ENCODE measurements around the gene EVA1C. TPM values are rescaled to one million over a fixed set of nuclear protein-coding genes. Genes with fewer than 3 reads are reported as not detected.

The EVA1C gene
- polyA plus RNA-seq, 1 of the 3 experiments (the other 2 are of a cell fraction), result 10.1 TPM

DNA sequence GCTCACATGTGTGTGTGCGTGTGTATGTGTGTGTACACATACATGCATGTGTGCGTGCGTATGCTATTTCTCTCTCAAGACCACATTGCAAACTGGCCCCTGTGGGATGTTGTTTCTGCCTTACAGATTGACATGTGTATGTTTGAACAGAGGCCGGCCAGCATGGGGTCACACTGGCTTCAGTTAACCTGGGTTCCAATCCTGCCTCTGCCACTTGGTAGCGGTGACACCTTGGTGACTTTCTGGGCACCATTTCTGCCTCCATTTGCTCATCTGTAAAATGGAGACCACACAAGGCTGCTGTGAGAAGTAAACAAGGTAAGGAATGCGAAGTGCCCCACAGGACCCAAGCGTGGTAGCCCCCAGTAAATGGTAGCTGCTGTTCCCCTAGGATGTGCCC is 121.1 kb downstream of the EVA1C start:
- H3K9me3 ChIP-seq, result no peaks in the 10 kb centered on the region
- no peaks in the 10 kb centered on the region for H4K20me1 ChIP-seq (ENCODE audit: insufficient read depth)
- TF ChIP-seq POLR2AphosphoS5 (IDR thresholded peaks at IDR 0.05; ENCODE audit: low read depth, low read length), result no peak
- TF ChIP-seq NRF1 (IDR thresholded peaks at IDR 0.05; ENCODE audit: low read depth, low read length), result no peak
- no peak for TF ChIP-seq EP300 (IDR thresholded peaks at IDR 0.05; ENCODE audit: borderline replicate concordance in 1 of 2, low read depth in 1 of 2, low read length in 1 of 2)
- no peak for TF ChIP-seq MEF2A (IDR thresholded peaks at IDR 0.05; ENCODE audit: borderline replicate concordance, low read depth)
- no peak for TF ChIP-seq SIN3A (IDR thresholded peaks at IDR 0.05; ENCODE audit: borderline replicate concordance, low read depth, low read length)
- no peak for TF ChIP-seq FOSL2 (IDR thresholded peaks at IDR 0.05; ENCODE audit: borderline replicate concordance, low read depth)
- TF ChIP-seq RFX5 (IDR thresholded peaks at IDR 0.05; ENCODE audit: low read length), result no peak
- no peak for TF ChIP-seq GABPA (IDR thresholded peaks at IDR 0.05; ENCODE audit: low read depth)
- TF ChIP-seq MXI1 (IDR thresholded peaks at IDR 0.05; ENCODE audit: low read depth, low read length), result no peak
- TF ChIP-seq, protein P1, sequence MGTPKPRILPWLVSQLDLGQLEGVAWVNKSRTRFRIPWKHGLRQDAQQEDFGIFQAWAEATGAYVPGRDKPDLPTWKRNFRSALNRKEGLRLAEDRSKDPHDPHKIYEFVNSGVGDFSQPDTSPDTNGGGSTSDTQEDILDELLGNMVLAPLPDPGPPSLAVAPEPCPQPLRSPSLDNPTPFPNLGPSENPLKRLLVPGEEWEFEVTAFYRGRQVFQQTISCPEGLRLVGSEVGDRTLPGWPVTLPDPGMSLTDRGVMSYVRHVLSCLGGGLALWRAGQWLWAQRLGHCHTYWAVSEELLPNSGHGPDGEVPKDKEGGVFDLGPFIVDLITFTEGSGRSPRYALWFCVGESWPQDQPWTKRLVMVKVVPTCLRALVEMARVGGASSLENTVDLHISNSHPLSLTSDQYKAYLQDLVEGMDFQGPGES (IDR thresholded peaks at IDR 0.05; ENCODE audit: low read depth, low read length), result no peak
- no peak for TF ChIP-seq EZH2phosphoT487 (IDR thresholded peaks at IDR 0.05; ENCODE audit: borderline replicate concordance, low read depth)
- H2AFZ ChIP-seq (ENCODE audit: low read depth), result no peak overlapping the region
- H3K4me2 ChIP-seq, result no peak overlapping the region
- H3K4me3 ChIP-seq (ENCODE audit: low read depth in 2 of 2, low read length in 1 of 2), result no peak overlapping the region
- H3K4me1 ChIP-seq (ENCODE audit: control insufficient read depth in 1 of 2, insufficient read depth in 2 of 2, low read depth in 1 of 2, low read length in 1 of 2), result no peaks in the 10 kb centered on the region
- no peaks in the 10 kb centered on the region for H3K79me2 ChIP-seq (ENCODE audit: insufficient read depth)
- WGBS (ENCODE audit: low lambda C conversion rate), result 95% methylated on average over 5 of the region's 7 CpGs
- no peak overlapping the region for H3K27ac ChIP-seq (ENCODE audit: low read depth in 2 of 2, low read length in 1 of 2)
- H3K27me3 ChIP-seq (ENCODE audit: insufficient read depth), result no peaks in the 10 kb centered on the region
- POLR2A ChIA-PET, result no interaction called here
- H3F3A ChIP-seq (replicated peaks; ENCODE audit: insufficient read depth), result peaks cover 10% of the 10 kb centered on the region
- no peaks in the 10 kb centered on the region for H3K36me3 ChIP-seq (replicated peaks in 1 of 2; ENCODE audit: control insufficient read depth in 1 of 2, insufficient read depth in 2 of 2, low read length in 1 of 2)
- no peak overlapping the region for H3K9ac ChIP-seq
- CTCF ChIA-PET, result no interaction called here
- H3K9me2 ChIP-seq, result no peaks in the 10 kb centered on the region
- DNase-seq, result no peak

DNA sequence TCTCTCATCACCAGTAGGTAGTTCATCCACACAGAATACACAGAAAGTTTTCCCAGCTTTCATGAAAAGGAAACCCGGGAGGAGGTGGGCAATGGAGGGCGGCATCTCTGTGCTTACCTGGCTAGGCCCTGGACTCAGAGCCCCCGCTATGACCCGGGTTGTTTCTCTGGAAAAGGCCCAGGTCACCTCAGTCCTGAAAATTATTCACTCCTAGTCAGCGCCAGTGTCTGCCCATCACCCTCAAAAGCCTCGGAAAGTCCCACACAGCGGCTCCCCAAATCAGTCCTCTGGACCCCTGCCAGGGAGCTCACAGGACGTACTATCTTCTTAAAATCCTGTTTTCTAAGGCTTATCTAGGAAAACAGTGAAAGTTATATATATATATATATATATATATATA is 121.6 kb downstream of the EVA1C start:
- H3K4me3 ChIP-seq (ENCODE audit: low read depth in 2 of 2, low read length in 1 of 2), result no peak overlapping the region
- no peak overlapping the region for H3K27ac ChIP-seq (ENCODE audit: low read depth in 2 of 2, low read length in 1 of 2)
- H3K9me2 ChIP-seq, result no peaks in the 10 kb centered on the region
- no peak overlapping the region for H3K9ac ChIP-seq
- H3F3A ChIP-seq (replicated peaks; ENCODE audit: insufficient read depth), result peaks cover 10% of the 10 kb centered on the region
- no peak overlapping the region for H2AFZ ChIP-seq (ENCODE audit: low read depth)
- no peak for DNase-seq
- no peak overlapping the region for H3K4me2 ChIP-seq
- H3K9me3 ChIP-seq, result no peaks in the 10 kb centered on the region
- H3K79me2 ChIP-seq (ENCODE audit: insufficient read depth), result no peaks in the 10 kb centered on the region
- no peaks in the 10 kb centered on the region for H3K4me1 ChIP-seq (ENCODE audit: control insufficient read depth in 1 of 2, insufficient read depth in 2 of 2, low read depth in 1 of 2, low read length in 1 of 2)
- CTCF ChIA-PET, result no interaction called here
- H3K27me3 ChIP-seq (ENCODE audit: insufficient read depth), result no peaks in the 10 kb centered on the region
- H3K36me3 ChIP-seq (replicated peaks in 1 of 2; ENCODE audit: control insufficient read depth in 1 of 2, insufficient read depth in 2 of 2, low read length in 1 of 2), result no peaks in the 10 kb centered on the region
- TF ChIP-seq FOXM1 (IDR thresholded peaks at IDR 0.05; ENCODE audit: low read depth), result no peak
- TF ChIP-seq TAF1 (IDR thresholded peaks at IDR 0.05; ENCODE audit: borderline replicate concordance, low read depth, low read length), result no peak
- no peak for TF ChIP-seq YY1 (IDR thresholded peaks at IDR 0.05; ENCODE audit: low read depth)
- no peak for TF ChIP-seq SMC3 (IDR thresholded peaks at IDR 0.05; ENCODE audit: low read depth, low read length)
- TF ChIP-seq, protein P2, sequence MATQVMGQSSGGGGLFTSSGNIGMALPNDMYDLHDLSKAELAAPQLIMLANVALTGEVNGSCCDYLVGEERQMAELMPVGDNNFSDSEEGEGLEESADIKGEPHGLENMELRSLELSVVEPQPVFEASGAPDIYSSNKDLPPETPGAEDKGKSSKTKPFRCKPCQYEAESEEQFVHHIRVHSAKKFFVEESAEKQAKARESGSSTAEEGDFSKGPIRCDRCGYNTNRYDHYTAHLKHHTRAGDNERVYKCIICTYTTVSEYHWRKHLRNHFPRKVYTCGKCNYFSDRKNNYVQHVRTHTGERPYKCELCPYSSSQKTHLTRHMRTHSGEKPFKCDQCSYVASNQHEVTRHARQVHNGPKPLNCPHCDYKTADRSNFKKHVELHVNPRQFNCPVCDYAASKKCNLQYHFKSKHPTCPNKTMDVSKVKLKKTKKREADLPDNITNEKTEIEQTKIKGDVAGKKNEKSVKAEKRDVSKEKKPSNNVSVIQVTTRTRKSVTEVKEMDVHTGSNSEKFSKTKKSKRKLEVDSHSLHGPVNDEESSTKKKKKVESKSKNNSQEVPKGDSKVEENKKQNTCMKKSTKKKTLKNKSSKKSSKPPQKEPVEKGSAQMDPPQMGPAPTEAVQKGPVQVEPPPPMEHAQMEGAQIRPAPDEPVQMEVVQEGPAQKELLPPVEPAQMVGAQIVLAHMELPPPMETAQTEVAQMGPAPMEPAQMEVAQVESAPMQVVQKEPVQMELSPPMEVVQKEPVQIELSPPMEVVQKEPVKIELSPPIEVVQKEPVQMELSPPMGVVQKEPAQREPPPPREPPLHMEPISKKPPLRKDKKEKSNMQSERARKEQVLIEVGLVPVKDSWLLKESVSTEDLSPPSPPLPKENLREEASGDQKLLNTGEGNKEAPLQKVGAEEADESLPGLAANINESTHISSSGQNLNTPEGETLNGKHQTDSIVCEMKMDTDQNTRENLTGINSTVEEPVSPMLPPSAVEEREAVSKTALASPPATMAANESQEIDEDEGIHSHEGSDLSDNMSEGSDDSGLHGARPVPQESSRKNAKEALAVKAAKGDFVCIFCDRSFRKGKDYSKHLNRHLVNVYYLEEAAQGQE (IDR thresholded peaks at IDR 0.05; ENCODE audit: low read depth, low read length), result no peak
- TF ChIP-seq NRF1 (IDR thresholded peaks at IDR 0.05; ENCODE audit: low read depth, low read length), result no peak
- TF ChIP-seq FOSL2 (IDR thresholded peaks at IDR 0.05; ENCODE audit: borderline replicate concordance, low read depth), result no peak
- no peak for TF ChIP-seq RAD21 (IDR thresholded peaks at IDR 0.05; ENCODE audit: low read length)
- TF ChIP-seq, protein P3, sequence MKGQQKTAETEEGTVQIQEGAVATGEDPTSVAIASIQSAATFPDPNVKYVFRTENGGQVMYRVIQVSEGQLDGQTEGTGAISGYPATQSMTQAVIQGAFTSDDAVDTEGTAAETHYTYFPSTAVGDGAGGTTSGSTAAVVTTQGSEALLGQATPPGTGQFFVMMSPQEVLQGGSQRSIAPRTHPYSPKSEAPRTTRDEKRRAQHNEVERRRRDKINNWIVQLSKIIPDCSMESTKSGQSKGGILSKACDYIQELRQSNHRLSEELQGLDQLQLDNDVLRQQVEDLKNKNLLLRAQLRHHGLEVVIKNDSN (IDR thresholded peaks at IDR 0.05; ENCODE audit: borderline replicate concordance, low read depth), result no peak
- no peaks in the 10 kb centered on the region for H4K20me1 ChIP-seq (ENCODE audit: insufficient read depth)
- POLR2A ChIA-PET, result no interaction called here
- WGBS (ENCODE audit: low lambda C conversion rate), result 96% methylated on average over 8 of the region's 8 CpGs
